ENCODE results near the gene RAD21L1.

The RAD21L1 gene

DNA sequence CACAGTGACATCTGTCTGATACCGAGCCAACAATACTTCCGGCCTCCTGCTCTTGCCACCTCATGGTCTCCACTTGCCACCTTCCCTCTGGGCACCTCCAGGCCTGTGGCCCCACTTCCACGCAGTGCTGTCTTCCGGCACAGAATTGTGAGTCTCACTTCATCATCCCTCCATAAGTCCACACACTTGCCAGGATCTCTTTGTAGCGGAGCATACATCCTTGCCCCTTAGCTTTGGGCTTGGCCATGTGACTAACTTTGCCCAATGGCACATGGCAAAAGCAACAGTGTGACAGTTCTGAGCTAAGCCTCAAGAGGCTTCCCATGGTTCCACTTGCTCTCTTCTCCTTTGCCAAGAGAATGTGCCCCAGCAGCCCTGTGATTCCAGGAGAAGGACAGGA lies 27.1 kb upstream of the RAD21L1 start:
- no peak overlapping the region for H3K4me2 ChIP-seq
- H3K27me3 ChIP-seq (ENCODE audit: insufficient read depth, low read depth) = no peaks in the 10 kb centered on the region
- no peak overlapping the region for H3K9ac ChIP-seq
- H3K79me2 ChIP-seq (ENCODE audit: insufficient read depth, low read depth) = no peaks in the 10 kb centered on the region
- no peak overlapping the region for H2AFZ ChIP-seq (ENCODE audit: low read depth)
- no peak overlapping the region for H3K4me3 ChIP-seq (IDR thresholded peaks at IDR 0.05; ENCODE audit: insufficient read depth, low read depth, low read length)
- no peak overlapping the region for H3K27ac ChIP-seq
- no peaks in the 10 kb centered on the region for H4K20me1 ChIP-seq (ENCODE audit: insufficient read depth)
- H3K36me3 ChIP-seq (ENCODE audit: insufficient read depth) = no peaks in the 10 kb centered on the region
- TF ChIP-seq CTCF (conservative IDR thresholded peaks at IDR 0.05; ENCODE audit: low read depth, low read length) = no peak
- H3K4me1 ChIP-seq (ENCODE audit: low read depth, poor library complexity, severe bottlenecking) = no peaks in the 10 kb centered on the region

DNA sequence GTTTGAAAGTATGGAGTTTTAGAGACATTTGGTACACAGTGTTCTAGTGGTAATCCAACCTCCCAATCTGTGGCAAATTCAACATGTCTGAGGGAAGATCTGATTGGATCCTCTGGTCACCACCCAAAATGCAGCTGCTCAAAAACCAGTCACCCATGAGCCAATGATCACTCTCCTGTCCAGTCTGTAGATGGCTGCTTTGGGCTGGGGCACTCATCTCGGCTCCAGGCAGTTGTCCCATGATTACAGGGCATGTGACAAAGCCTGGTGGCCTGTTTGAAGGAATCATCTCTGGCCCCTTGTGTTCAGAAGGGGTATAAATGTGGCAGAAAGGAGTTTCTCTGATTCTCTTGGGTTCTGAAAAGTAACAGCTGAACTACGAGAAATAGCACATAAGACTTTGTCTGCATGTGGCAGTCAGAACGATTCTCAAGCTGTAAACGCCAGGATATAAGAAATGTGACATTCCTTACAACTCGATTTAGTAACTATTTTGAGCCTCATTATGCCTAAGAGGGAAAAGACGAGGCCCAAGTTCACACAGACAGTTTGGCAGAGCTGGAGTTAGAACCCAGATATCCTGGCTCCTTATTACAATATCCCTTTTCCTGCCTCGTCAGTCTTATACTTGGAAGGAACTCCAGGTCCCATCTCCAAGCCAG lies 26.5 kb upstream of the RAD21L1 start:
- Histone ChIP-seq H3K4me3 (IDR thresholded peaks at IDR 0.05; ENCODE audit: insufficient read depth, low read depth, low read length) (no peak overlapping the region), H3K4me2 (no peak overlapping the region), H3K36me3 (ENCODE audit: insufficient read depth) (no peaks in the 10 kb centered on the region), H3K9ac (no peak overlapping the region), H2AFZ (ENCODE audit: low read depth) (no peak overlapping the region), H3K27ac (no peak overlapping the region), H4K20me1 (ENCODE audit: insufficient read depth) (no peaks in the 10 kb centered on the region), H3K79me2 (ENCODE audit: insufficient read depth, low read depth) (no peaks in the 10 kb centered on the region), H3K27me3 (ENCODE audit: insufficient read depth, low read depth) (no peaks in the 10 kb centered on the region), H3K4me1 (ENCODE audit: low read depth, poor library complexity, severe bottlenecking) (no peaks in the 10 kb centered on the region)
- TF ChIP-seq CTCF (conservative IDR thresholded peaks at IDR 0.05; ENCODE audit: low read depth, low read length) = no peak

DNA sequence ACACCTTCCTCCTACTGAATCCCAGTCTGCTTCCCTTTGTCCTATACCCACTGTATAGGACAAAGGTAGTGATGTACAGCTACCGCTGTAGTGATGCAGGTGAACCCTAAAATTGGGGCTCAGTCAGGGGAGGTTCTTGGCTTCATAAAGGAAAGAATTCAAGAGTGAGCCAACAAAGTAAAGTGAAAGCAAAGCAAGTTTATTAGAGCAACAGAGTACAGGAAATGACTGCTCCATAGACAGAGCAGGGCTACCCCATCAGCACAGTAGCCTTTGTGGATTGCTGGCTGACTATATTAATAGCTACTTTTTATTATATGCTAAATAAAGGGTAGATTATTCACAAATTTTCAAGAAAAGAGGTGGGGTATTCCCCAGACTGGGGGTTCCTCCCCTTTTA lies 25.9 kb upstream of the RAD21L1 start:
- no peak overlapping the region for H2AFZ ChIP-seq (ENCODE audit: low read depth)

DNA sequence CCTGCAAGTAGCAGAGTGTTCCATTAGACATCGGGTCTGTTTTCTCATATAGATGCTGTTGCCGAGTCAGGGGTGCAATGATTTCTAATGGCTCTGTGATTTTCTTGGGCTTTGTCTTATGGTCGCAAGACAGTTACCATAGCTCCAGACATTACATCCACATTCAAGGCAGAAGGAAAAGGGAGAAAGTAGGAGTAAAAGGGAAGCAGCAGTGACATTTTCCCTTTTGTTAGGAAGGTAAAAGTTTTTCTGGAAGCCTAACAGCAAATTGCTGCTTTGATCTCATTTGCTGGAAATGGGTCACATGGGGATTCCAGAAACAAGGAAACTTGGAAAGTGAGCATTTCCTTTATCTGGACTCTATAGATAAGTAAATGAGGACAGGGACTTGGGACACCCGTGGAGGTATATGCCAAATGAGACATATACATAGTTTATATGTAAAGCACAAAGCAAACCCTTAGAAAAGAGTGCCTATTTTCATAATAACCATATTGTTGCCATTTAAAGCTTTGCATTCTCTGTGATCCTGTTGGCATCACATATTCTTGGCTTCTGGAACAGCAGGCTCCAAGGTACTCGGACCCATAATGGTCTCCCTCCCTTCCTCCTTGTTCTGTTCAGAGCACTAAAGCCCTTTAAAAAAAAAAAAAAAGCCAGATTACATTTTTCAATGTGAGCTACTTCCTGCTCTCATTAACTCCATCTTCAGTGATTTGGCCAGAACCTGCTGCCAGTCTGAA lies 22.9 kb upstream of the RAD21L1 start, which contains the start of gene C20orf202:
Gene C20orf202 (plus strand): TSS at position 693 of the 743 bp plus-strand sequence. CDS start 132 bp downstream, outside the sequence.
- Histone ChIP-seq H3K27ac (no peak within 1 kb of the TSS), H3K27me3 (ENCODE audit: insufficient read depth, low read depth) (no peaks in the 10 kb centered on the region), H3K4me2 (no peak within 1 kb of the TSS), H3K9ac (no peak within 1 kb of the TSS), H3K79me2 (ENCODE audit: insufficient read depth, low read depth) (no peaks in the 10 kb centered on the region), H3K4me1 (ENCODE audit: low read depth, poor library complexity, severe bottlenecking) (no peaks in the 10 kb centered on the region), H4K20me1 (ENCODE audit: insufficient read depth) (no peaks in the 10 kb centered on the region), H3K36me3 (ENCODE audit: insufficient read depth) (no peaks in the 10 kb centered on the region), H2AFZ (ENCODE audit: low read depth) (no peak within 1 kb of the TSS), H3K4me3 (IDR thresholded peaks at IDR 0.05; ENCODE audit: insufficient read depth, low read depth, low read length) (no peak within 1 kb of the TSS)
- TF ChIP-seq CTCF (conservative IDR thresholded peaks at IDR 0.05; ENCODE audit: low read depth, low read length) = no peak

More for the DNA sequence above, 25.9 kb upstream of the RAD21L1 start:
- Histone ChIP-seq H4K20me1 (ENCODE audit: insufficient read depth) (no peaks in the 10 kb centered on the region), H3K27me3 (ENCODE audit: insufficient read depth, low read depth) (no peaks in the 10 kb centered on the region), H3K4me2 (no peak overlapping the region), H3K36me3 (ENCODE audit: insufficient read depth) (no peaks in the 10 kb centered on the region), H3K79me2 (ENCODE audit: insufficient read depth, low read depth) (no peaks in the 10 kb centered on the region), H3K4me1 (ENCODE audit: low read depth, poor library complexity, severe bottlenecking) (no peaks in the 10 kb centered on the region), H3K4me3 (IDR thresholded peaks at IDR 0.05; ENCODE audit: insufficient read depth, low read depth, low read length) (no peak overlapping the region), H3K27ac (no peak overlapping the region), H3K9ac (no peak overlapping the region)
- no peak for TF ChIP-seq CTCF (conservative IDR thresholded peaks at IDR 0.05; ENCODE audit: low read depth, low read length)
